NCI-H446 (cell line): ENCODE data around the gene PAPPA2.
"Not testable (repeated sequence)": the region's sequence is repeated elsewhere in the genome, so short reads cannot be mapped to it uniquely, and the experiment has no call there.

Source experiments
- DNase-seq, 2 experiments: peaks; one replicate each; lab custom pipeline; 2025; lab: John Stamatoyannopoulos, UW

The PAPPA2 gene

GRCh38 chr1:176603696-176604095, 140.7 kb downstream of the PAPPA2 start:
- no peak for DNase-seq

GRCh38 chr1:176604461-176604860, 141.5 kb downstream of the PAPPA2 start:
- DNase-seq: no peak

GRCh38 chr1:176605176-176605575, 142.2 kb downstream of the PAPPA2 start:
- no peak for DNase-seq

- no peak for DNase-seq
Observed at GRCh38 chr1:176609556-176610408, 146.8 kb downstream of the PAPPA2 start.

GRCh38 chr1:176612791-176613190, 149.8 kb downstream of the PAPPA2 start:
- DNase-seq: no peak

GRCh38 chr1:176617881-176618280, 154.9 kb downstream of the PAPPA2 start:
- DNase-seq: no peak

GRCh38 chr1:176619261-176619660, 156.3 kb downstream of the PAPPA2 start:
- DNase-seq: no peak

GRCh38 chr1:176625365-176625764, 162.4 kb downstream of the PAPPA2 start:
- DNase-seq: no peak

- no peak for DNase-seq
Observed at GRCh38 chr1:176626572-176627061, 163.6 kb downstream of the PAPPA2 start.

- peak in 1 of 2 experiments; percentile 5 for DNase-seq
Observed at GRCh38 chr1:176628775-176629174, 165.8 kb downstream of the PAPPA2 start.

GRCh38 chr1:176634733-176635132, 171.8 kb downstream of the PAPPA2 start:
- not testable (repeated sequence) for DNase-seq

GRCh38 chr1:176638713-176639526, 175.9 kb downstream of the PAPPA2 start:
- DNase-seq: peak; percentile 11 to 16

GRCh38 chr1:176643536-176643935, 180.6 kb downstream of the PAPPA2 start:
- peak in 1 of 2 experiments; percentile 32 for DNase-seq

GRCh38 chr1:176648556-176648955, 185.6 kb downstream of the PAPPA2 start:
- no peak for DNase-seq

- peak; percentile 44 to 81 for DNase-seq
Observed at GRCh38 chr1:176656257-176656995, 193.5 kb downstream of the PAPPA2 start.

- DNase-seq: no peak
Observed at GRCh38 chr1:176669782-176670181, 206.8 kb downstream of the PAPPA2 start.

GRCh38 chr1:176670853-176671252, 207.9 kb downstream of the PAPPA2 start:
- DNase-seq: no peak

- DNase-seq: no peak
Observed at GRCh38 chr1:176682830-176683535, 220.0 kb downstream of the PAPPA2 start.

GRCh38 chr1:176691251-176692228, 228.6 kb downstream of the PAPPA2 start:
- peak; percentile 77 to 89 for DNase-seq

GRCh38 chr1:176692431-176692830, 229.5 kb downstream of the PAPPA2 start:
- DNase-seq: peak; percentile 36 to 93
